Calu3 (cell line): ENCODE data around the gene HHAT. TPM values are rescaled to one million over a fixed set of nuclear protein-coding genes. Genes with fewer than 3 reads are reported as not detected.

Experiments used
- BruUV-seq: library from RNA; stranded (reverse); fragments of 400-500 nt; replicated peaks from 2 replicates; lab custom pipeline; 2021; lab: Mats Ljungman, UMichigan
- CTCF ChIA-PET: fragments of 300-600 bp; sonication (Branson Sonifier 250); formaldehyde crosslinking; loops from one replicate; lab custom pipeline; 2022; ENCODE audit warnings: antibody characterized with exemption; lab: Charles Lee
- DNase-seq: peaks from one replicate; pipeline ENCODE4 v3.0.0; 2022
- H3K27ac Mint-ChIP-seq: one replicate; pipeline ENCODE4 v1.8.0; 2022; ENCODE audit warnings: mixed read lengths; ENCODE audit not compliant: unreplicated experiment
- H3K27me3 Mint-ChIP-seq: one replicate; pipeline ENCODE4 v1.8.0; 2022; ENCODE audit warnings: mixed read lengths; ENCODE audit not compliant: unreplicated experiment
- H3K36me3 Mint-ChIP-seq: one replicate; pipeline ENCODE4 v1.8.0; 2022; ENCODE audit warnings: mild to moderate bottlenecking, moderate library complexity, mixed read lengths; ENCODE audit not compliant: insufficient read depth, unreplicated experiment
- H3K4me1 Mint-ChIP-seq: one replicate; pipeline ENCODE4 v1.8.0; 2022; ENCODE audit warnings: mild to moderate bottlenecking, low read depth, mixed read lengths; ENCODE audit not compliant: unreplicated experiment
- H3K4me3 Mint-ChIP-seq: one replicate; pipeline ENCODE4 v1.8.0; 2022; ENCODE audit warnings: mild to moderate bottlenecking, low read depth, moderate library complexity, mixed read lengths; ENCODE audit not compliant: unreplicated experiment
- H3K9me3 Mint-ChIP-seq: one replicate; pipeline ENCODE4 v1.8.0; 2022; ENCODE audit warnings: low read depth, mixed read lengths; ENCODE audit not compliant: unreplicated experiment
- CTCF ChIP-seq: fragments of 200-600 bp; IDR thresholded peaks from one replicate; pipeline ENCODE4 v1.8.0; 2022; ENCODE audit warnings: antibody characterized with exemption; ENCODE audit not compliant: unreplicated experiment
- intact Hi-C: fragments of 100-400 bp; cut with micrococcal nuclease; formaldehyde crosslinking; loops from one replicate; pipeline ENCODE4 v1.10.0; 2022; ENCODE audit not compliant: unreplicated experiment
- total RNA-seq: library from RNA; stranded (reverse); gene quantifications from 2 replicates; pipeline ENCODE4 v1.2.3, GENCODE V29; 2022

The HHAT gene
- total RNA-seq, 1 experiment from 2014 or later, result 5.8 TPM

GRCh38 chr1:210588357-210588756 lies 259.7 kb downstream of the HHAT start:
- Mint-ChIP-seq H3K4me1 (no peaks in the 10 kb centered on the region), H3K27ac (no peak overlapping the region), H3K27me3 (no peaks in the 10 kb centered on the region), H3K9me3 (peaks cover 4% of the 10 kb centered on the region), H3K36me3 (no peaks in the 10 kb centered on the region), H3K4me3 (no peak overlapping the region)
- TF ChIP-seq CTCF, result no peak
- BruUV-seq, result no TSS peak
- CTCF ChIA-PET, result interaction anchor here (0.8 kb wide), 1 partner anchor 172 kb away, joined by 3 read pairs; no protein-coding TSS in a partner anchor
- intact Hi-C loops, result no loop called here
- DNase-seq, result no peak

GRCh38 chr1:210588946-210589345 lies 260.2 kb downstream of the HHAT start:
- Mint-ChIP-seq H3K9me3 (peaks cover 4% of the 10 kb centered on the region), H3K4me3 (no peak overlapping the region), H3K4me1 (no peaks in the 10 kb centered on the region), H3K27ac (no peak overlapping the region), H3K36me3 (no peaks in the 10 kb centered on the region), H3K27me3 (no peaks in the 10 kb centered on the region)
- no peak for DNase-seq
- no TSS peak for BruUV-seq
- intact Hi-C loops, result no loop called here
- CTCF ChIA-PET, result interaction anchor here (0.8 kb wide), 1 partner anchor 173 kb away, joined by 3 read pairs; no protein-coding TSS in a partner anchor
- no peak for TF ChIP-seq CTCF

- intact Hi-C loops, result no loop called here
- no peak for DNase-seq
- no peaks in the 10 kb centered on the region for H3K27me3 Mint-ChIP-seq
- peaks cover 4% of the 10 kb centered on the region for H3K9me3 Mint-ChIP-seq
- H3K36me3 Mint-ChIP-seq, result no peaks in the 10 kb centered on the region
- CTCF ChIA-PET, result no interaction called here
- H3K4me1 Mint-ChIP-seq, result no peaks in the 10 kb centered on the region
- no peak overlapping the region for H3K4me3 Mint-ChIP-seq
- no TSS peak for BruUV-seq
- TF ChIP-seq CTCF, result no peak
- H3K27ac Mint-ChIP-seq, result no peak overlapping the region
These were observed 262.5 kb downstream of the HHAT start for GRCh38 chr1:210591214-210591613.

GRCh38 chr1:210594605-210595004 lies 265.9 kb downstream of the HHAT start:
- TF ChIP-seq CTCF, result no peak

More at GRCh38 chr1:210594605-210595004, 265.9 kb downstream of the HHAT start:
- H3K36me3 Mint-ChIP-seq, result peaks cover 5% of the 10 kb centered on the region
- H3K27ac Mint-ChIP-seq, result no peak overlapping the region
- intact Hi-C loops, result no loop called here
- no peak overlapping the region for H3K4me3 Mint-ChIP-seq
- CTCF ChIA-PET, result no interaction called here
- BruUV-seq, result no TSS peak
- no peak for DNase-seq
- H3K27me3 Mint-ChIP-seq, result no peaks in the 10 kb centered on the region
- H3K9me3 Mint-ChIP-seq, result peaks cover 7% of the 10 kb centered on the region
- H3K4me1 Mint-ChIP-seq, result peaks cover 16% of the 10 kb centered on the region
